ENCODE data around the gene TAF10. TPM values are rescaled to one million over a fixed set of nuclear protein-coding genes. Genes with fewer than 3 reads are reported as not detected.

TAF10 gene
- 100 to 1,000 TPM; 154 to 164 TPM for total RNA-seq
- 127 TPM for polyA plus RNA-seq (2013, experiment 1 of 2)
- 152 TPM for polyA plus RNA-seq (2013, experiment 2 of 2)
- 4.8 to 32.0 (median 20.9) reads per million in 172 experiments for total RNA-seq

GRCh38 chr11:6612213-6613041, at the start of gene TAF10:
TAF10 (minus strand) TSS chr11:6612216; CDS start chr11:6612189, 27 bp downstream.
- peaks cover 35% of the 10 kb centered on the region for H3K4me1 Mint-ChIP-seq (ENCODE audit: low read depth)

GRCh38 chr11:6660712-6661111, 48.7 kb upstream of the TAF10 start:
- H3K4me3 Mint-ChIP-seq: no peak overlapping the region
- DNase-seq (no peak), ATAC-seq (ENCODE audit: poor library complexity) (no peak)
- no peak overlapping the region for H3K4me3 ChIP-seq (ENCODE audit: low read length)
- POLR2A ChIA-PET: no interaction called here
- H3K4me1 Mint-ChIP-seq (ENCODE audit: low read depth): peaks cover 12% of the 10 kb centered on the region
- H3K36me3 ChIP-seq (ENCODE audit: insufficient read depth, low read length): no peaks in the 10 kb centered on the region
- H3K27ac ChIP-seq (ENCODE audit: low read depth in 1 of 2, low read length in 2 of 2): no peak overlapping the region
- no peaks in the 10 kb centered on the region for H3K9me3 ChIP-seq (ENCODE audit: control insufficient read depth in 1 of 2, insufficient read depth in 1 of 2, low read length in 2 of 2)
- CTCF ChIA-PET: no interaction called here
- H3K4me1 ChIP-seq (ENCODE audit: insufficient read depth, low read length): peaks cover 6% of the 10 kb centered on the region
- H3K36me3 Mint-ChIP-seq (ENCODE audit: low read depth): no peaks in the 10 kb centered on the region
- no peaks in the 10 kb centered on the region for H3K9me3 Mint-ChIP-seq
- no peak overlapping the region for H3K27ac Mint-ChIP-seq
- no peaks in the 10 kb centered on the region for H3K27me3 Mint-ChIP-seq
- TF ChIP-seq CTCF (IDR thresholded peaks at IDR 0.05): no peak
- no peaks in the 10 kb centered on the region for H3K27me3 ChIP-seq (ENCODE audit: control insufficient read depth in 1 of 2, insufficient read depth in 2 of 2, low read length in 2 of 2)
- intact Hi-C loops (cut with DNase I, micrococcal nuclease): no loop called here

More at GRCh38 chr11:6612213-6613041, at the start of gene TAF10:
- DNase-seq: peak; percentile 88 to 98 (median 95)
- Histone ChIP-seq H3K4me3 (ENCODE audit: low read length) (peak within 1 kb of the TSS; percentile 90), H3K36me3 (ENCODE audit: insufficient read depth, low read length) (peaks cover 71% of the 10 kb centered on the region), H3K4me1 (ENCODE audit: insufficient read depth, low read length) (peaks cover 63% of the 10 kb centered on the region), H3K9me3 (ENCODE audit: control insufficient read depth in 1 of 2, insufficient read depth in 1 of 2, low read length in 2 of 2) (no peaks in the 10 kb centered on the region), H3K27me3 (ENCODE audit: control insufficient read depth in 1 of 2, insufficient read depth in 2 of 2, low read length in 2 of 2) (no peaks in the 10 kb centered on the region), H3K27ac (ENCODE audit: low read depth in 1 of 2, low read length in 2 of 2) (peak within 1 kb of the TSS; percentile 96 to 98)
- H3K4me3 Mint-ChIP-seq: peak within 1 kb of the TSS; percentile 92
- peak; percentile 86 for ATAC-seq (ENCODE audit: poor library complexity)
- H3K36me3 Mint-ChIP-seq (ENCODE audit: low read depth): peaks cover 48% of the 10 kb centered on the region
- intact Hi-C loops (cut with DNase I, micrococcal nuclease): loop anchor here (1.0 to 10.0 kb wide), 4 partner anchors 70 to 378 kb away; partner anchors contain the start of genes MRPL17 (in 2 of the 2), APBB1 (in 1 of the 2), CNGA4 (in 1 of the 2) and FHIP1B (in 1 of the 2)
- H3K9me3 Mint-ChIP-seq: no peaks in the 10 kb centered on the region
- no peak within 1 kb of the TSS for H3K27ac Mint-ChIP-seq
- no peaks in the 10 kb centered on the region for H3K27me3 Mint-ChIP-seq
- ChIA-PET POLR2A (interaction anchor here (0.6 to 4.4 kb wide), 30 partner anchors 9 to 222 kb away, joined by 3 to 134 read pairs (median 6); partner anchors contain the start of genes APBB1, ARFIP2, DCHS1 and ILK), CTCF (interaction anchor here (0.8 to 2.3 kb wide), 9 partner anchors 8 to 129 kb away, joined by 3 to 21 read pairs (median 5); partner anchors contain the start of genes ILK and MRPL17)
- peak; percentile 47 for TF ChIP-seq CTCF (IDR thresholded peaks at IDR 0.05)

GRCh38 chr11:6658647-6659046, 46.6 kb upstream of the TAF10 start:
- Histone ChIP-seq H3K9me3 (ENCODE audit: control insufficient read depth in 1 of 2, insufficient read depth in 1 of 2, low read length in 2 of 2) (no peaks in the 10 kb centered on the region), H3K4me1 (ENCODE audit: insufficient read depth, low read length) (peaks cover 20% of the 10 kb centered on the region), H3K4me3 (ENCODE audit: low read length) (no peak overlapping the region), H3K36me3 (ENCODE audit: insufficient read depth, low read length) (no peaks in the 10 kb centered on the region), H3K27me3 (ENCODE audit: control insufficient read depth in 1 of 2, insufficient read depth in 2 of 2, low read length in 2 of 2) (no peaks in the 10 kb centered on the region), H3K27ac (ENCODE audit: low read depth in 1 of 2, low read length in 2 of 2) (no peak overlapping the region)
- Mint-ChIP-seq H3K27ac (no peak overlapping the region), H3K4me1 (ENCODE audit: low read depth) (peaks cover 12% of the 10 kb centered on the region), H3K27me3 (no peaks in the 10 kb centered on the region), H3K4me3 (no peak overlapping the region), H3K9me3 (no peaks in the 10 kb centered on the region), H3K36me3 (ENCODE audit: low read depth) (no peaks in the 10 kb centered on the region)
- POLR2A ChIA-PET: no interaction called here
- DNase-seq (no peak), ATAC-seq (ENCODE audit: poor library complexity) (no peak)
- TF ChIP-seq CTCF (IDR thresholded peaks at IDR 0.05): no peak
- intact Hi-C loops (cut with DNase I, micrococcal nuclease): no loop called here
- CTCF ChIA-PET: interaction anchor here (1.1 to 1.4 kb wide), 2 partner anchors 9 to 25 kb away, joined by 3 read pairs; partner anchors contain the start of gene MRPL17

All from CD4-positive, alpha-beta T cell (primary cell).